ENCODE data around the gene MOK. TPM values are rescaled to one million over a fixed set of nuclear protein-coding genes. Genes with fewer than 3 reads are reported as not detected.

The MOK gene
- total RNA-seq, 2 experiments from 2014 or later: 2.3 to 2.5 TPM

DNA sequence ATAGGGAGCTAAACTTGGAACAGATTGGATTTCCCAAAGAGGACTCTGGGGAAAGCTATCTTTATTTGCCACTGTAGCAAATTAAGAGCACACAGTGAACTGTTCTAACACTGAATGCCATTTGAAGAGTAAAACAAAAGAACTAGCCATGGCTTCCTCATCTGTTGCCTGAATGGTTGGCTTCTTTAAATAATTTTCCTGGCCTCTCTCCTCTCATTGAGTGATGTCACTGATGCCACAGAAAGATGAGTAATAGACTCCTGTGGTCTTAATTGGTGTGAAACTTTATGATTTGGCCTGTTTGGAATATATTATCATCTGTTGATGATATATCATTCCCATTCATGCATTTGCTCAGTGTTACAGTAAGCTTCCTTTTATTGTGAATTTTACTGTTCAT, 122.8 kb downstream of the MOK start:
- peaks cover 19% of the 10 kb centered on the region for H3K36me3 Mint-ChIP-seq (ENCODE audit: low read depth)
- Histone ChIP-seq H3K36me3 (ENCODE audit: insufficient read depth, low read length) (peaks cover 5% of the 10 kb centered on the region), H3K4me1 (ENCODE audit: insufficient read depth, low read length) (peaks cover 19% of the 10 kb centered on the region), H3K27ac (ENCODE audit: low read depth in 1 of 2, low read length in 2 of 2) (no peak overlapping the region), H3K9me3 (ENCODE audit: control insufficient read depth in 1 of 2, insufficient read depth in 1 of 2, low read length in 2 of 2) (no peaks in the 10 kb centered on the region), H3K27me3 (ENCODE audit: control insufficient read depth in 1 of 2, insufficient read depth in 2 of 2, low read length in 2 of 2) (no peaks in the 10 kb centered on the region), H3K4me3 (ENCODE audit: low read length) (no peak overlapping the region)
- H3K27ac Mint-ChIP-seq: no peak overlapping the region
- no peaks in the 10 kb centered on the region for H3K9me3 Mint-ChIP-seq
- ATAC-seq (ENCODE audit: poor library complexity) (no peak), DNase-seq (no peak)
- ChIA-PET POLR2A (no interaction called here), CTCF (interaction anchor here (0.7 to 1.6 kb wide), 3 partner anchors 11 to 86 kb away, joined by 3 to 6 read pairs (median 3); no protein-coding TSS in a partner anchor)
- intact Hi-C loops (cut with DNase I, micrococcal nuclease): no loop called here
- H3K27me3 Mint-ChIP-seq: no peaks in the 10 kb centered on the region
- H3K4me3 Mint-ChIP-seq: no peak overlapping the region
- TF ChIP-seq, protein P1, sequence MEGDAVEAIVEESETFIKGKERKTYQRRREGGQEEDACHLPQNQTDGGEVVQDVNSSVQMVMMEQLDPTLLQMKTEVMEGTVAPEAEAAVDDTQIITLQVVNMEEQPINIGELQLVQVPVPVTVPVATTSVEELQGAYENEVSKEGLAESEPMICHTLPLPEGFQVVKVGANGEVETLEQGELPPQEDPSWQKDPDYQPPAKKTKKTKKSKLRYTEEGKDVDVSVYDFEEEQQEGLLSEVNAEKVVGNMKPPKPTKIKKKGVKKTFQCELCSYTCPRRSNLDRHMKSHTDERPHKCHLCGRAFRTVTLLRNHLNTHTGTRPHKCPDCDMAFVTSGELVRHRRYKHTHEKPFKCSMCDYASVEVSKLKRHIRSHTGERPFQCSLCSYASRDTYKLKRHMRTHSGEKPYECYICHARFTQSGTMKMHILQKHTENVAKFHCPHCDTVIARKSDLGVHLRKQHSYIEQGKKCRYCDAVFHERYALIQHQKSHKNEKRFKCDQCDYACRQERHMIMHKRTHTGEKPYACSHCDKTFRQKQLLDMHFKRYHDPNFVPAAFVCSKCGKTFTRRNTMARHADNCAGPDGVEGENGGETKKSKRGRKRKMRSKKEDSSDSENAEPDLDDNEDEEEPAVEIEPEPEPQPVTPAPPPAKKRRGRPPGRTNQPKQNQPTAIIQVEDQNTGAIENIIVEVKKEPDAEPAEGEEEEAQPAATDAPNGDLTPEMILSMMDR (IDR thresholded peaks at IDR 0.05): no peak
- H3K4me1 Mint-ChIP-seq (ENCODE audit: low read depth): peaks cover 80% of the 10 kb centered on the region

DNA sequence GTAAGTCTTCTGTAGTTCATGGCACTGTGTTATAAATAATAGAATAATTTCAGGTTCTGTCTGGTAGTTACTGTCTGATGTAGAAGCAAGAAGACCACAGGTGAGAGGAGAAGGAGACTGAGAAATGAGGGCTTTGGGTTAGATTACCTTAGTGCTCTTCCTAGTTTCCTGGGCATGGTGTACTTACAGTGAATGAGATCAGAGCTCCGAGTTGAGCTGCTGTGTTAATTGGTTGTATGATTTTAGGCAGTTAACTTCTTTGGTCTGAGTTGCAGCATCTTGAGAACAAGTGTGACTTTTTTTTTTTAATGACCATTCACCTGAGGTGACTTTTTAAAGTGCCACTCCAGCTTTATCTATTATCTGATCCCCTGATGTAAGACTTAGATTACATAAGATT, 123.8 kb downstream of the MOK start:
- ATAC-seq (ENCODE audit: poor library complexity) (no peak), DNase-seq (no peak)
- Histone ChIP-seq H3K9me3 (ENCODE audit: control insufficient read depth in 1 of 2, insufficient read depth in 1 of 2, low read length in 2 of 2) (no peaks in the 10 kb centered on the region), H3K36me3 (ENCODE audit: insufficient read depth, low read length) (peaks cover 5% of the 10 kb centered on the region), H3K27ac (ENCODE audit: low read depth in 1 of 2, low read length in 2 of 2) (no peak overlapping the region), H3K4me3 (ENCODE audit: low read length) (no peak overlapping the region), H3K27me3 (ENCODE audit: control insufficient read depth in 1 of 2, insufficient read depth in 2 of 2, low read length in 2 of 2) (no peaks in the 10 kb centered on the region), H3K4me1 (ENCODE audit: insufficient read depth, low read length) (peaks cover 16% of the 10 kb centered on the region)
- Mint-ChIP-seq H3K27me3 (no peaks in the 10 kb centered on the region), H3K36me3 (ENCODE audit: low read depth) (peaks cover 23% of the 10 kb centered on the region), H3K9me3 (no peaks in the 10 kb centered on the region), H3K4me1 (ENCODE audit: low read depth) (peaks cover 77% of the 10 kb centered on the region), H3K4me3 (no peak overlapping the region), H3K27ac (no peak overlapping the region)
- intact Hi-C loops (cut with DNase I, micrococcal nuclease): no loop called here
- POLR2A ChIA-PET: no interaction called here
- CTCF ChIA-PET: interaction anchor here (1.7 kb wide), 1 partner anchor 16 kb away, joined by 3 read pairs; no protein-coding TSS in a partner anchor
- TF ChIP-seq, protein P1 (IDR thresholded peaks at IDR 0.05): no peak

DNA sequence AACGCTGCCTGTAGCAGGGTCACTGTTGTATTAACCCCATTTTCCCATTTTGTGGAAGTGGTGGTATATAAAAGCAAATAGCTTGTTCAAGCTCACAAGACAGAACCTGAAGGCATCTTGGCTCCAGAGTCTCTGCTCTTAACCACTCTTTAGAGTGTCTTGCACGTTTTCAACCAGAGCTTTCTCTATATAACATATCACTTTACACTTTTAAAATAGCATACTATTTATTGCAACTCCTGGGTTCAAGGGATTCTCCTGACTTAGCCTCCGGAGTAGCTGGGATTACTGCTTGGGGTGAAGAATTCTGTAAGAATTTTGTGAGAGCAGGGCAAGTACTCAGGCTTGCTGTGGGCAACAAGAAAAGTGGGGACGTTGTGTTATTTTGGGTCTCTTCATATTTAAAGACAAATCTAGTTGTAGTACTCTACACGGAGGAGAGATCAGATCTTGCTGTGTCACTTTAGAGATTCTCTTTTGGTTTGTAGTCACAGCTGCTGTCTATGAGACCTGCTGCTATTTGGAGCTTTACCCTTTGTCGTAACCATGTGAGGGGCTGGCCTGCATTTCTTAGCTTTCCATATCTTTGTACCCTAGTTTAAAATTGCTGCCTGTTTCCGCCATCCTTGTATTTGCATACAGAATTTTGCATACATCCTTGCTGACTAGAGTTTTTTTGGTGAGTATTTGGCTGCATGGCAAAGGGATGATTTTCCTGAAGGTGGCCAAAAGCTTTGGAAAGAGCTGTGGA, 124.5 kb downstream of the MOK start:
- ChIA-PET POLR2A (interaction anchor here (0.6 kb wide), 1 partner anchor 358 kb away, joined by 3 read pairs; no protein-coding TSS in a partner anchor), CTCF (interaction anchor here (1.7 kb wide), 1 partner anchor 15 kb away, joined by 3 read pairs; no protein-coding TSS in a partner anchor)
- H3K4me1 ChIP-seq (ENCODE audit: insufficient read depth, low read length): peaks cover 12% of the 10 kb centered on the region
- H3K4me1 Mint-ChIP-seq (ENCODE audit: low read depth): peaks cover 76% of the 10 kb centered on the region
- peaks cover 5% of the 10 kb centered on the region for H3K36me3 ChIP-seq (ENCODE audit: insufficient read depth, low read length)
- no peaks in the 10 kb centered on the region for H3K9me3 Mint-ChIP-seq
- intact Hi-C loops (cut with DNase I, micrococcal nuclease): no loop called here
- ATAC-seq (ENCODE audit: poor library complexity): no peak
- H3K27me3 ChIP-seq (ENCODE audit: control insufficient read depth in 1 of 2, insufficient read depth in 2 of 2, low read length in 2 of 2): no peaks in the 10 kb centered on the region
- no peak overlapping the region for H3K4me3 ChIP-seq (ENCODE audit: low read length)
- H3K27ac Mint-ChIP-seq: no peak overlapping the region
- H3K27ac ChIP-seq (ENCODE audit: low read depth in 1 of 2, low read length in 2 of 2): no peak overlapping the region
- H3K9me3 ChIP-seq (ENCODE audit: control insufficient read depth in 1 of 2, insufficient read depth in 1 of 2, low read length in 2 of 2): no peaks in the 10 kb centered on the region
- no peak overlapping the region for H3K4me3 Mint-ChIP-seq
- DNase-seq: no peak
- peaks cover 28% of the 10 kb centered on the region for H3K36me3 Mint-ChIP-seq (ENCODE audit: low read depth)
- H3K27me3 Mint-ChIP-seq: no peaks in the 10 kb centered on the region
- TF ChIP-seq, protein P1 (IDR thresholded peaks at IDR 0.05): no peak

Other genes with a start within 250 kb of the MOK start
- gene HSP90AA1, start 218.1 kb downstream of the MOK start, total RNA-seq: 100 to 1,000 TPM; 451 to 462 TPM
- gene WDR20, start 165.3 kb downstream of the MOK start, total RNA-seq: 10 to 100 TPM; 40.1 to 41.2 TPM
- 10 to 100 TPM; 25.4 to 28.1 TPM for gene ZNF839, start 14.6 kb upstream of the MOK start, total RNA-seq
- gene CINP, start 57.7 kb upstream of the MOK start, total RNA-seq: 10 to 100 TPM; 12.6 to 14.5 TPM
- gene TECPR2, start 57.8 kb upstream of the MOK start, total RNA-seq: 1 to 10 TPM; 5.0 to 5.4 TPM
- 1 to 10 TPM; 4.4 to 5.5 TPM for gene ANKRD9, start 204.6 kb upstream of the MOK start, total RNA-seq